Hepatocyte (in vitro differentiated cells): ENCODE results near the gene LGALSL. TPM values are rescaled to one million over a fixed set of nuclear protein-coding genes. Genes with fewer than 3 reads are reported as not detected.

Experiments used
- DNase-seq: peaks from one replicate; pipeline ENCODE4 v3.0.0-alpha.2; 2016; ENCODE audit warnings: low spot score
- H2AFZ ChIP-seq: fragments of 200-600 bp; sonication (generic); 2 replicates; pipeline ENCODE4 v1.6.0; 2016; ENCODE audit warnings: antibody characterized with exemption, mild to moderate bottlenecking
- H3K27ac ChIP-seq: fragments of 200-600 bp; sonication (generic); 2 replicates; pipeline ENCODE4 v1.5.1; 2016; ENCODE audit warnings: mild to moderate bottlenecking
- H3K27me3 ChIP-seq: fragments of 200-600 bp; sonication (generic); 2 replicates; pipeline ENCODE4 v1.6.1; 2016
- H3K36me3 ChIP-seq: fragments of 200-600 bp; sonication (generic); replicated peaks from 2 replicates; pipeline ENCODE4 v1.5.1; 2016; ENCODE audit warnings: low read depth; ENCODE audit not compliant: insufficient read depth
- H3K4me1 ChIP-seq: fragments of 200-600 bp; sonication (generic); 2 replicates; pipeline ENCODE4 v1.5.1; 2016; ENCODE audit warnings: mild to moderate bottlenecking, moderate library complexity; ENCODE audit not compliant: insufficient read depth
- H3K4me2 ChIP-seq: fragments of 200-600 bp; sonication (generic); 2 replicates; pipeline ENCODE4 v1.6.0; 2016
- H3K4me3 ChIP-seq: fragments of 200-600 bp; sonication (generic); 2 replicates; pipeline ENCODE4 v1.5.1; 2016; ENCODE audit warnings: mild to moderate bottlenecking
- H3K79me2 ChIP-seq: fragments of 200-600 bp; sonication (generic); 2 replicates; pipeline ENCODE4 v1.6.0; 2017; ENCODE audit warnings: mild to moderate bottlenecking
- H3K9me2 ChIP-seq: fragments of 200-600 bp; sonication (generic); replicated peaks from 2 replicates; pipeline ENCODE4 v1.6.0; 2017; ENCODE audit warnings: mild to moderate bottlenecking; ENCODE audit not compliant: insufficient read depth
- H3K9me3 ChIP-seq: fragments of 200-600 bp; sonication (generic); 2 replicates; pipeline ENCODE4 v1.5.1; 2016; ENCODE audit warnings: low read depth, mild to moderate bottlenecking
- H4K20me1 ChIP-seq: fragments of 200-600 bp; sonication (generic); 2 replicates; pipeline ENCODE4 v1.6.0; 2016; ENCODE audit warnings: mild to moderate bottlenecking; ENCODE audit not compliant: insufficient read depth, poor library complexity, severe bottlenecking
- EZH2 ChIP-seq: fragments of 200-600 bp; sonication (generic); IDR thresholded peaks from 2 replicates; pipeline ENCODE4 v1.6.1; 2016; ENCODE audit warnings: antibody characterized with exemption, mild to moderate bottlenecking, borderline replicate concordance
- EZH2phosphoT487 ChIP-seq: fragments of 200-600 bp; sonication (generic); IDR thresholded peaks from one replicate; pipeline ENCODE4 v1.6.1; 2018; ENCODE audit warnings: antibody characterized with exemption, mild to moderate bottlenecking, low read depth, moderate library complexity; ENCODE audit not compliant: unreplicated experiment, severe bottlenecking
- WGBS: methylation state at CpG from one replicate; pipeline ENCODE4 v1.1.6; 2016; ENCODE audit warnings: low lambda C conversion rate; ENCODE audit errors: missing lambda C conversion rate; 5-methylcytosine and 5-hydroxymethylcytosine counted together
- polyA plus RNA-seq: library from polyadenylated mRNA; unstranded; fragments of >200 nt; fragmentation: Nextera tagmentation; extraction: Ambion mirVana; gene quantifications from 2 replicates; pipeline ENCODE4 v1.2.1, GENCODE V29; 2016
- total RNA-seq: library from RNA; depleted of rRNA; stranded (reverse); fragments of >200 nt; gene quantifications from 2 replicates; pipeline ENCODE4 v1.2.3, GENCODE V29; 2014
- TF ChIP-seq, protein P1 (sequence below): fragments of 200-600 bp; sonication (generic); IDR thresholded peaks from 2 replicates; pipeline ENCODE4 v1.5.1; 2016; ENCODE audit warnings: antibody characterized with exemption, mild to moderate bottlenecking; ENCODE audit not compliant: poor library complexity

Gene LGALSL
- total and polyA plus RNA-seq, 2 experiments from 2014 or later: 30.7 to 44.6 TPM

DNA sequence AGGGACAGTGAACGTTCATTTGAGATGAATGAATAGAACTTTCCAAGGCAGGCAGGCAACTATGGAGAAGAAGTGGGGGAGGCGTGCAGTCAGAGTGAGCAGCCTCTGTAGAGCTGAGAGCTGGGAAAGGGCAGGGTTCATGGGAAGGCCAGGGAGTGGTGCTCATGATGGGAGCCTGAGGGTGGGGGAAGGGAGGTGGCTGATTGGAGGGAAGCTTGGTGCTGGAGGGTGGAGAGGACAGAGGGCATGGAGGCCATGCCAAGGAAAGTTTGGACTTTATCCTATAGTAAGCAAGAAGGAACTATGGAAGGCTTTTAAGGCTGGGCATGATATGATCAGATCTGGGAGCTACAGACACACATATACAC lies 47.6 kb upstream of the LGALSL start:
- 85% methylated on average over 2 of the region's 2 CpGs for WGBS
- peak; percentile 60 for DNase-seq

DNA sequence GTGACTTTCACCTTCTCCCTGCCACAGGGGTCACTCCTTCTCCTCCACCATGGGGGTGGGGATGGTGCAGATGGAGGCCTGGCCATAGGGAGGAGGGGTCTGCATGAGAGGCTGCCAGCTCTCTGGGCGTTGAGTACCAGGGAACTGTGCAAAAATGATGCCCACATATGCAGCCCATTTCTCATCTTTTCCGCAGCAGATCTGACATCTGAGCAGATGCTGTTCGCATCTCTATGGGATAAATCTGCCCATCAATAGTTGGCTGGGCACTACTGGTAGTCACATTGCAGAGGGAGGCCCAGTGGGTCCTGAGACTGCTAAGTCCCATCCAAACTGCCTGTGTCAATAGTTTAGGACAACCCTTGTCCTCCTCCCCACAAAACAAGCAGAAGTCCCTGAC lies 45.9 kb upstream of the LGALSL start:
- TF ChIP-seq EZH2 (no peak), EZH2phosphoT487 (no peak)
- TF ChIP-seq, protein P1, sequence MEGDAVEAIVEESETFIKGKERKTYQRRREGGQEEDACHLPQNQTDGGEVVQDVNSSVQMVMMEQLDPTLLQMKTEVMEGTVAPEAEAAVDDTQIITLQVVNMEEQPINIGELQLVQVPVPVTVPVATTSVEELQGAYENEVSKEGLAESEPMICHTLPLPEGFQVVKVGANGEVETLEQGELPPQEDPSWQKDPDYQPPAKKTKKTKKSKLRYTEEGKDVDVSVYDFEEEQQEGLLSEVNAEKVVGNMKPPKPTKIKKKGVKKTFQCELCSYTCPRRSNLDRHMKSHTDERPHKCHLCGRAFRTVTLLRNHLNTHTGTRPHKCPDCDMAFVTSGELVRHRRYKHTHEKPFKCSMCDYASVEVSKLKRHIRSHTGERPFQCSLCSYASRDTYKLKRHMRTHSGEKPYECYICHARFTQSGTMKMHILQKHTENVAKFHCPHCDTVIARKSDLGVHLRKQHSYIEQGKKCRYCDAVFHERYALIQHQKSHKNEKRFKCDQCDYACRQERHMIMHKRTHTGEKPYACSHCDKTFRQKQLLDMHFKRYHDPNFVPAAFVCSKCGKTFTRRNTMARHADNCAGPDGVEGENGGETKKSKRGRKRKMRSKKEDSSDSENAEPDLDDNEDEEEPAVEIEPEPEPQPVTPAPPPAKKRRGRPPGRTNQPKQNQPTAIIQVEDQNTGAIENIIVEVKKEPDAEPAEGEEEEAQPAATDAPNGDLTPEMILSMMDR: no peak
- Histone ChIP-seq H4K20me1 (no peaks in the 10 kb centered on the region), H3K9me2 (no peaks in the 10 kb centered on the region), H3K79me2 (no peaks in the 10 kb centered on the region), H2AFZ (no peak overlapping the region), H3K27me3 (no peaks in the 10 kb centered on the region), H3K4me3 (no peak overlapping the region), H3K27ac (no peak overlapping the region), H3K36me3 (no peaks in the 10 kb centered on the region), H3K4me2 (no peak overlapping the region), H3K9me3 (no peaks in the 10 kb centered on the region), H3K4me1 (peaks cover 31% of the 10 kb centered on the region)
- DNase-seq: no peak
- 100% methylated on average over 3 of the region's 3 CpGs for WGBS

More for the DNA sequence above, 47.6 kb upstream of the LGALSL start:
- H3K9me3 ChIP-seq: no peaks in the 10 kb centered on the region
- H3K4me2 ChIP-seq: peak overlapping the region; percentile 16
- no peaks in the 10 kb centered on the region for H3K9me2 ChIP-seq
- no peaks in the 10 kb centered on the region for H4K20me1 ChIP-seq
- peaks cover 42% of the 10 kb centered on the region for H3K4me1 ChIP-seq
- peak overlapping the region; percentile 66 for H3K27ac ChIP-seq
- no peak overlapping the region for H3K4me3 ChIP-seq
- TF ChIP-seq EZH2: no peak
- TF ChIP-seq, protein P1: no peak
- no peak for TF ChIP-seq EZH2phosphoT487
- no peaks in the 10 kb centered on the region for H3K79me2 ChIP-seq
- H3K36me3 ChIP-seq: no peaks in the 10 kb centered on the region
- H2AFZ ChIP-seq: no peak overlapping the region
- no peaks in the 10 kb centered on the region for H3K27me3 ChIP-seq

DNA sequence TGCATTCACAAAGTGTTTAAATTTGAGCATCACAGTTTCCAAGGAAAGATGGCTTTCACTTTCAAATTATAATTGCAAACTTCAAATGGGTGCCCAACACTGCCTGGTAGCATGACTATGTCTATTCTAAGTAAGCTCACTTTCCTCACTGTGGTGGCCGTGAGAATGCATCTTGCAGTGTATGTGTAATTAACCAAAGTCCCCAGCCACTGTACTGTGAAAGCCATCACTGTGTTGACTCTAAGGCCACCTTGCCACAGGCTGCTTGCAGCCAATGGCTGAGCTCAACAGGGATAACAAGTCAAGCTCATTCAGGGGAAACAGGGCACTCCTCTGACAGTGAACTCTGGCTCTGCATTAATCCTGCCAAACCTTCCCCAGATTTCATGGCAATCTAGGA lies 43.3 kb upstream of the LGALSL start:
- Histone ChIP-seq H3K9me2 (no peaks in the 10 kb centered on the region), H3K4me3 (no peak overlapping the region), H3K79me2 (no peaks in the 10 kb centered on the region), H3K27me3 (no peaks in the 10 kb centered on the region), H3K9me3 (no peaks in the 10 kb centered on the region), H3K4me1 (peaks cover 15% of the 10 kb centered on the region), H2AFZ (no peak overlapping the region), H3K27ac (no peak overlapping the region), H4K20me1 (no peaks in the 10 kb centered on the region), H3K36me3 (no peaks in the 10 kb centered on the region), H3K4me2 (no peak overlapping the region)
- WGBS: 86% methylated on average over 1 of the region's 1 CpG
- no peak for DNase-seq
- TF ChIP-seq, protein P1: no peak
- TF ChIP-seq EZH2 (no peak), EZH2phosphoT487 (no peak)

DNA sequence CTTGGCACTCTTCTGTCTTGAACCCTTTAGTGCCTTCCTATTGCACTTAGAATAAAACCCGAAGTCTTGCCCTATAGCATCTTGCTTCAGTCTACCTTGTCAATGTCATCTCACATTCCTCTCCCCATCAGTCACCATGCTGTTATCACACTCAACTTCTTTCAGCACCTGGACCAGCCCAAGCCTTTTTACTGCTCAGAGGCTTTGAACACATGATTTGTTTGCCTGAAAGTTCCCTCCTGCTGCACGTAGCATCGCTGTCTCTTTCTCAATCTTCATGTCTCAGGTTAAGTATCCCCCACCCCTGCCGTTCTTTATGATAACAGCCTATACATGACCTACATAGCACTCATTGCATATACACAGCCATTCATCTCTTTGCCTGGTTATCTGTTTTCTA lies 41.3 kb upstream of the LGALSL start:
- Histone ChIP-seq H3K27ac (no peak overlapping the region), H4K20me1 (no peaks in the 10 kb centered on the region), H3K9me2 (no peaks in the 10 kb centered on the region), H3K79me2 (no peaks in the 10 kb centered on the region), H3K4me1 (peaks cover 12% of the 10 kb centered on the region), H3K4me3 (no peak overlapping the region), H3K36me3 (no peaks in the 10 kb centered on the region), H2AFZ (no peak overlapping the region), H3K9me3 (no peaks in the 10 kb centered on the region), H3K27me3 (no peaks in the 10 kb centered on the region), H3K4me2 (no peak overlapping the region)
- DNase-seq: no peak
- WGBS: 70% methylated on average over 4 of the region's 4 CpGs
- TF ChIP-seq, protein P1: no peak
- no peak for TF ChIP-seq EZH2phosphoT487
